Neural cell (in vitro differentiated cells): ENCODE measurements around the gene SLC7A1. TPM values are rescaled to one million over a fixed set of nuclear protein-coding genes. Genes with fewer than 3 reads are reported as not detected.

ENCODE experiments used
- H2AFZ ChIP-seq: fragments of 200-600, 300-800 bp; sonication (generic), shearing (Covaris generic); 2 replicates; pipeline ENCODE4 v1.6.0; 2014; ENCODE audit warnings: low read depth, mild to moderate bottlenecking, antibody characterized with exemption, low read length, moderate library complexity
- H3F3A ChIP-seq: fragments of 200-600 bp; shearing (Covaris generic); 2 replicates; pipeline ENCODE4 v1.6.1; 2016; ENCODE audit warnings: mild to moderate bottlenecking, moderate library complexity, mixed read lengths, antibody characterized with exemption, low read length; ENCODE audit not compliant: insufficient read depth, poor library complexity, severe bottlenecking
- H3K27ac ChIP-seq: fragments of 200-600, 300-800 bp; sonication (generic), shearing (Covaris generic); 2 replicates; pipeline ENCODE4 v1.5.1; 2014; ENCODE audit warnings: mild to moderate bottlenecking, low read length, moderate library complexity
- H3K27me3 ChIP-seq: fragments of 300-800, 200-600 bp; sonication (generic), shearing (Covaris generic); 2 replicates; pipeline ENCODE4 v1.6.0; 2014; ENCODE audit warnings: mild to moderate bottlenecking, low read depth, low read length, moderate library complexity; ENCODE audit not compliant: insufficient read depth
- H3K36me3 ChIP-seq: fragments of 300-800, 200-600 bp; sonication (generic), shearing (Covaris generic); 2 replicates; pipeline ENCODE4 v1.5.1; 2014; ENCODE audit warnings: mild to moderate bottlenecking, antibody characterized with exemption, low read length, moderate library complexity; ENCODE audit not compliant: insufficient read depth
- H3K4me2 ChIP-seq: fragments of 300-800, 200-600 bp; sonication (generic), shearing (Covaris generic); 2 replicates; pipeline ENCODE4 v1.6.0; 2014; ENCODE audit warnings: mild to moderate bottlenecking, low read length
- H3K4me3 ChIP-seq: fragments of 300-800, 200-600 bp; sonication (generic), shearing (Covaris generic); 2 replicates; pipeline ENCODE4 v1.5.1; 2014; ENCODE audit warnings: mild to moderate bottlenecking, low read length, moderate library complexity
- H3K79me2 ChIP-seq: fragments of 200-600 bp; shearing (Covaris generic); replicated peaks from 2 replicates; pipeline ENCODE4 v1.6.0; 2014; ENCODE audit warnings: mild to moderate bottlenecking, low read length, moderate library complexity; ENCODE audit not compliant: insufficient read depth
- H3K9ac ChIP-seq: fragments of 300-800, 200-600 bp; sonication (generic), shearing (Covaris generic); 2 replicates; pipeline ENCODE4 v1.6.1; 2016; ENCODE audit warnings: mild to moderate bottlenecking, low read length, mixed read lengths
- H3K9me2 ChIP-seq: fragments of 200-600 bp; shearing (Covaris generic); 2 replicates; pipeline ENCODE4 v1.6.1; 2016; ENCODE audit warnings: mild to moderate bottlenecking, low read length, mixed read lengths; ENCODE audit not compliant: insufficient read depth
- H3K9me3 ChIP-seq: fragments of 200-600, 300-800 bp; sonication (generic), shearing (Covaris generic); 2 replicates; pipeline ENCODE4 v1.6.1; 2016; ENCODE audit warnings: mild to moderate bottlenecking, mixed run types, low read length, moderate library complexity, mixed read lengths
- H4K20me1 ChIP-seq: fragments of 200-600 bp; shearing (Covaris generic); 2 replicates; pipeline ENCODE4 v1.6.1; 2016; ENCODE audit warnings: mild to moderate bottlenecking, mixed run types; ENCODE audit not compliant: insufficient read depth
- EP300 ChIP-seq: fragments of 450-650 bp; conservative IDR thresholded peaks from 2 replicates; pipeline ENCODE4 v1.6.1; 2014; ENCODE audit warnings: antibody characterized with exemption, mild to moderate bottlenecking, moderate library complexity; ENCODE audit not compliant: poor library complexity, severe bottlenecking
- EZH2 ChIP-seq: fragments of 200-600, 300-800 bp; shearing (Covaris generic), sonication (generic); IDR thresholded peaks from 2 replicates; pipeline ENCODE4 v1.6.1; 2014; ENCODE audit warnings: antibody characterized with exemption, low read length, borderline replicate concordance, mild to moderate bottlenecking; ENCODE audit not compliant: insufficient read depth, poor library complexity, severe bottlenecking
- MXI1 ChIP-seq: fragments of 450-650 bp; conservative IDR thresholded peaks from 2 replicates; pipeline ENCODE4 v1.6.1; 2014; ENCODE audit warnings: antibody characterized with exemption, mild to moderate bottlenecking; ENCODE audit not compliant: poor library complexity, severe bottlenecking
- POLR2AphosphoS5 ChIP-seq: IDR thresholded peaks from 2 replicates; pipeline ENCODE4 v1.6.1; 2012
- RAD21 ChIP-seq: fragments of 450-650 bp; conservative IDR thresholded peaks from 2 replicates; pipeline ENCODE4 v1.6.1; 2014; ENCODE audit warnings: antibody characterized with exemption, mild to moderate bottlenecking, moderate library complexity
- SMC3 ChIP-seq: fragments of 450-650 bp; conservative IDR thresholded peaks from 2 replicates; pipeline ENCODE4 v1.6.1; 2014; ENCODE audit warnings: antibody characterized with exemption, mild to moderate bottlenecking, moderate library complexity; ENCODE audit not compliant: poor library complexity
- TAF1 ChIP-seq: IDR thresholded peaks from 2 replicates; pipeline ENCODE4 v1.6.1; 2012; ENCODE audit warnings: low read depth
- polyA plus RNA-seq: library from polyadenylated mRNA; depleted of rRNA; stranded (reverse); fragments of >200 nt; gene quantifications from 2 replicates; pipeline ENCODE4 v1.2.3, GENCODE V29; 2014
- TF ChIP-seq, protein P1 (sequence below): fragments of 450-650 bp; IDR thresholded peaks from 2 replicates; pipeline ENCODE4 v1.5.1; 2014; ENCODE audit warnings: antibody characterized with exemption, mild to moderate bottlenecking, moderate library complexity; ENCODE audit not compliant: poor library complexity, severe bottlenecking
- TF ChIP-seq, protein P2 (sequence below): IDR thresholded peaks from 2 replicates; pipeline ENCODE4 v1.6.1; 2012; ENCODE audit warnings: borderline replicate concordance

Gene SLC7A1
- polyA plus RNA-seq, 1 donor from 2014 or later = 2.6 TPM

DNA sequence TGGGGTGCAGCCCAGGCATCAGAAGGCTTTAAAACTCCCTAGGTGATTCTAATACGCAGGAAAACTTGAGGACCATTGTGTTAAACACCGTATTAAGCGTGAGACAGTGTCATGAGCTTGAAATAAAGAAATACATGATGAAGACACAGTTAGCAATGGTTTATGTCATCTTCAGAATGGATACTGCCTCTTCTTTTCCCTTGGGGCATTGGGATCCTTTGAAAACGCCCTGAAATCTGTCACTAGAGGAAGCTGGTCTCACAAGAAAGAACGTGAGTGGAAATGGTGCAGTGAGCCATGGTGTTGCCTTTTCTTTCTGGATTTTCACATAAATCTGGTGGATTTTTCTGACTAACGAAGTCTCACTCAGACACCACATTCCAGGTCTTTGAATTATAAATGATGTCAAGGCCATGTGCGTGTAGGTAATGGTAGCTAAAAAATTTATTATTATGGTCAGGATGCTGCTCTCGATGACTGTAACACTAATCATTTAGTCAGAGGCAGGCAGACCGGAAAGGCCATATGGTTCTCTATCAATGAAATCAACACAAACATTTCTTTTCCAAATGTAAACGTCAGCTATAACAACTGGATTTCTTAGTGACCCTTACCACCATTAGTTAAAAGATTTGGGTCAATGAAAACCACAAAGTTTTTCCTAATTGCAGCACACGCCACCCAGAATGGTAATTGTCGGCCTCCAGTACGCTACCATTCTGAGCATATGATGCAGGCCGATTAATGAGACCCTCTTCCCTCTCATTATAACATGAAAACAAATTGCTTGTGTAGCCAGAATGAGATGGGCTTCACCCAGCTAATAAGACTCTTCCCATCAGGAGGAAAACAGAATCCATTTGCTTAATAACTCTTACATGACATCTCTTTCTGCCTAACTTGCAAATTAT, 105.6 kb downstream of the SLC7A1 start:
- Histone ChIP-seq H3K4me3 (no peak overlapping the region), H3K4me2 (no peak overlapping the region), H2AFZ (no peak overlapping the region), H3K27ac (peak overlapping the region; percentile 12), H4K20me1 (no peaks in the 10 kb centered on the region), H3K27me3 (no peaks in the 10 kb centered on the region), H3K9ac (no peak overlapping the region), H3K9me3 (no peaks in the 10 kb centered on the region), H3K9me2 (no peaks in the 10 kb centered on the region), H3K36me3 (no peaks in the 10 kb centered on the region), H3F3A (no peaks in the 10 kb centered on the region), H3K79me2 (no peaks in the 10 kb centered on the region)
- TF ChIP-seq POLR2AphosphoS5 (no peak), RAD21 (no peak), TAF1 (no peak), SMC3 (no peak), EZH2 (no peak), EP300 (no peak), MXI1 (no peak)
- TF ChIP-seq, protein P1, sequence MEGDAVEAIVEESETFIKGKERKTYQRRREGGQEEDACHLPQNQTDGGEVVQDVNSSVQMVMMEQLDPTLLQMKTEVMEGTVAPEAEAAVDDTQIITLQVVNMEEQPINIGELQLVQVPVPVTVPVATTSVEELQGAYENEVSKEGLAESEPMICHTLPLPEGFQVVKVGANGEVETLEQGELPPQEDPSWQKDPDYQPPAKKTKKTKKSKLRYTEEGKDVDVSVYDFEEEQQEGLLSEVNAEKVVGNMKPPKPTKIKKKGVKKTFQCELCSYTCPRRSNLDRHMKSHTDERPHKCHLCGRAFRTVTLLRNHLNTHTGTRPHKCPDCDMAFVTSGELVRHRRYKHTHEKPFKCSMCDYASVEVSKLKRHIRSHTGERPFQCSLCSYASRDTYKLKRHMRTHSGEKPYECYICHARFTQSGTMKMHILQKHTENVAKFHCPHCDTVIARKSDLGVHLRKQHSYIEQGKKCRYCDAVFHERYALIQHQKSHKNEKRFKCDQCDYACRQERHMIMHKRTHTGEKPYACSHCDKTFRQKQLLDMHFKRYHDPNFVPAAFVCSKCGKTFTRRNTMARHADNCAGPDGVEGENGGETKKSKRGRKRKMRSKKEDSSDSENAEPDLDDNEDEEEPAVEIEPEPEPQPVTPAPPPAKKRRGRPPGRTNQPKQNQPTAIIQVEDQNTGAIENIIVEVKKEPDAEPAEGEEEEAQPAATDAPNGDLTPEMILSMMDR = no peak
- TF ChIP-seq, protein P2, sequence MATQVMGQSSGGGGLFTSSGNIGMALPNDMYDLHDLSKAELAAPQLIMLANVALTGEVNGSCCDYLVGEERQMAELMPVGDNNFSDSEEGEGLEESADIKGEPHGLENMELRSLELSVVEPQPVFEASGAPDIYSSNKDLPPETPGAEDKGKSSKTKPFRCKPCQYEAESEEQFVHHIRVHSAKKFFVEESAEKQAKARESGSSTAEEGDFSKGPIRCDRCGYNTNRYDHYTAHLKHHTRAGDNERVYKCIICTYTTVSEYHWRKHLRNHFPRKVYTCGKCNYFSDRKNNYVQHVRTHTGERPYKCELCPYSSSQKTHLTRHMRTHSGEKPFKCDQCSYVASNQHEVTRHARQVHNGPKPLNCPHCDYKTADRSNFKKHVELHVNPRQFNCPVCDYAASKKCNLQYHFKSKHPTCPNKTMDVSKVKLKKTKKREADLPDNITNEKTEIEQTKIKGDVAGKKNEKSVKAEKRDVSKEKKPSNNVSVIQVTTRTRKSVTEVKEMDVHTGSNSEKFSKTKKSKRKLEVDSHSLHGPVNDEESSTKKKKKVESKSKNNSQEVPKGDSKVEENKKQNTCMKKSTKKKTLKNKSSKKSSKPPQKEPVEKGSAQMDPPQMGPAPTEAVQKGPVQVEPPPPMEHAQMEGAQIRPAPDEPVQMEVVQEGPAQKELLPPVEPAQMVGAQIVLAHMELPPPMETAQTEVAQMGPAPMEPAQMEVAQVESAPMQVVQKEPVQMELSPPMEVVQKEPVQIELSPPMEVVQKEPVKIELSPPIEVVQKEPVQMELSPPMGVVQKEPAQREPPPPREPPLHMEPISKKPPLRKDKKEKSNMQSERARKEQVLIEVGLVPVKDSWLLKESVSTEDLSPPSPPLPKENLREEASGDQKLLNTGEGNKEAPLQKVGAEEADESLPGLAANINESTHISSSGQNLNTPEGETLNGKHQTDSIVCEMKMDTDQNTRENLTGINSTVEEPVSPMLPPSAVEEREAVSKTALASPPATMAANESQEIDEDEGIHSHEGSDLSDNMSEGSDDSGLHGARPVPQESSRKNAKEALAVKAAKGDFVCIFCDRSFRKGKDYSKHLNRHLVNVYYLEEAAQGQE = no peak

DNA sequence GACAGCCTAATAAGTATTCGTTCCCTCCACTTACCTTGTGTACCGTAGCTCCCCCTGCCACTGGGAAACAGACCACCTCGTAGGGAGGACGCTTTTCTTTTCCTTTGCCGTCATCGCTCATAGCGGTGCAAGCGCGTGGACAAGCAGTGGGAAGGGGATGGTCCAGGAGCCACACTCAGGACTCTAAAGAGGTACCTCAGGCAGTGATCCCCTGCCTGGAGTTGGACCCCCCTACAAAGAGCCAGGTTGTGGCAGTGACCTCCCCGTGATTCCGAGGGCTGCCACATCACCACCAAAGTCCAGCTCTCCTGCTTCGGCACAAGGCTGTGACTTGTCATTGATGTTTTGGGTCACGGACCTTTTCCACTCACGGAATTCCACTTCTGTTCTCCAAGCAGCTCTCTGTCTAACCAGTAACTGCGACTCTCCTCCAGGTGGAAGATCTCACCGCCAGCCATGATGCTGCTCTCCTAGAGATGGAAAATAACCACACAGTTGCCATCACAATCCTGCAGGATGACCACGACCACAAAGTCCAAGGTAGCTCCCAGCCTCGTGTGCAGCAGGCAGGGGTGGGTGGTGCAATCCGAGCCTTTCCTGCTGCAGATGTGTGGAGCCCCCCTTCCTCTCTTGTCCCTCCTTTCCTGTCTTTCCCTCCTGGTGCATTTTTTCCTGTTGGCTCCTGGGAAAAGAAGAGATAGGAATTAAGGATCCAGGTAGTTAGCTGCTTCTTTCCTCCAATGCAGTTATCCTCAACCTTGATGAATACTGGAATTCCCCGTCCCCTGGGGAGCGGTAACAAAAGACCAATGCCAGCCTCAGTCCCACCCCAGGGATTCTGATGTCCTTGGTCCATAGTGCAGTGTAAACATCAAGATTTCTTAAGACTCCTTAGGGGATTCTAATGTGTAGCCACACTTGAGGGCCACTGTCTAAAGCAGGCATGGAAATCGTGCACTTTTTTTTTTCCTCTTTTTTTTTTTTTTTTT, 107.7 kb downstream of the SLC7A1 start:
- no peaks in the 10 kb centered on the region for H3K27me3 ChIP-seq
- no peak overlapping the region for H3K4me2 ChIP-seq
- no peaks in the 10 kb centered on the region for H4K20me1 ChIP-seq
- no peaks in the 10 kb centered on the region for H3K9me3 ChIP-seq
- H2AFZ ChIP-seq = no peak overlapping the region
- no peak overlapping the region for H3K4me3 ChIP-seq
- no peaks in the 10 kb centered on the region for H3K36me3 ChIP-seq
- H3K79me2 ChIP-seq = no peaks in the 10 kb centered on the region
- no peaks in the 10 kb centered on the region for H3F3A ChIP-seq
- TF ChIP-seq, protein P2 = no peak
- TF ChIP-seq, protein P1 = no peak
- TF ChIP-seq MXI1 = no peak
- TF ChIP-seq POLR2AphosphoS5 = no peak
- TF ChIP-seq TAF1 = no peak
- no peak for TF ChIP-seq RAD21
- TF ChIP-seq SMC3 = no peak
- TF ChIP-seq EP300 = no peak
- TF ChIP-seq EZH2 = no peak
- H3K9me2 ChIP-seq = no peaks in the 10 kb centered on the region
- no peak overlapping the region for H3K27ac ChIP-seq
- no peak overlapping the region for H3K9ac ChIP-seq
